GM19193 (cell line): ENCODE results near the gene TRMT10C.

Experiments used
- POLR2A ChIP-seq: IDR thresholded peaks from 4 replicates; pipeline ENCODE4 v1.6.1; 2011; ENCODE audit not compliant: insufficient read depth, insufficient read length; ENCODE audit errors: extremely low read depth

TRMT10C gene

GRCh38 chr3:101602731-101603130 is 41.1 kb downstream of the TRMT10C start:
- no peak for TF ChIP-seq POLR2A

GRCh38 chr3:101603184-101603583 is 41.5 kb downstream of the TRMT10C start:
- no peak for TF ChIP-seq POLR2A

- no peak for TF ChIP-seq POLR2A
Observed at GRCh38 chr3:101611023-101611422, 49.4 kb downstream of the TRMT10C start.

- no peak for TF ChIP-seq POLR2A
Observed at GRCh38 chr3:101615525-101615924, 53.9 kb downstream of the TRMT10C start.
